ENCODE results near the gene HSF5. TPM values are rescaled to one million over a fixed set of nuclear protein-coding genes. Genes with fewer than 3 reads are reported as not detected.
A peak's percentile ranks its signal among the peaks of the same experiment; 100 is the strongest.

HSF5 gene, protein sequence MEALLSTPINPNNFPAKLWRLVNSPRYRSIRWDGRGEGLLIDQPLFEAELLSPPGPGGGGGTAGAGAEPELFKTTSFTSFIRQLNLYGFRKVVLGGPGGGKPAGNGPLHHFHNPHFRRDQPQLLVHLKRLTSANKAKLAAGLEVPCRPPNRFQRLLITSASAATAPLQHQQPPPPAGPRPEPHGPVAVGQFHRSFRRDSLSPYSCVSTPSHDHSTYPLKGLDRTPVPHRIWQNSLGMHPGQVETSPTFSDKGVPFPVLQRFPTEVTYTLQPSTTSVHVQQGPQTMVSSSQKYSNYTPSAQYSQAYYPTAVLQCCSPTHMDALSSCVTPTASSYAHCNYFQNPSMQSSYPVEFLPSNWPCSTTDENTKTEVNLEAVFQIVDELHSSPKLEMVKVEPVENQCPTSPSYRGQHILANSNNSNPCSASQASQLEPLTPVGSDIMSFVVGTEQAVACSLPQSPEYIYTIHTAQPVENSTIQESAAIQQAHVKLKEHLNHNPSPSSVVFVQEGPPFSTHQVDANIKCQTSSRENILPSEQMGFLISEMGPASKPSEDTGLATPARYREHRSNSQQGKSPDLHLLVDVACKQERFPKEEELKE
- not detected for total RNA-seq
- long read RNA-seq, result 0 reads

GRCh38 chr17:58487589-58488427 is at the start of gene HSF5:
Gene HSF5, minus strand, starts transcription at chr17:58488408. Its CDS starts 134 bp downstream, at chr17:58488274.
- Histone ChIP-seq H3K4me3 (no peak within 1 kb of the TSS), H3K27ac (replicated peaks) (no peak within 1 kb of the TSS), H3K36me3 (peaks cover 55% of the 10 kb centered on the region)

DNA sequence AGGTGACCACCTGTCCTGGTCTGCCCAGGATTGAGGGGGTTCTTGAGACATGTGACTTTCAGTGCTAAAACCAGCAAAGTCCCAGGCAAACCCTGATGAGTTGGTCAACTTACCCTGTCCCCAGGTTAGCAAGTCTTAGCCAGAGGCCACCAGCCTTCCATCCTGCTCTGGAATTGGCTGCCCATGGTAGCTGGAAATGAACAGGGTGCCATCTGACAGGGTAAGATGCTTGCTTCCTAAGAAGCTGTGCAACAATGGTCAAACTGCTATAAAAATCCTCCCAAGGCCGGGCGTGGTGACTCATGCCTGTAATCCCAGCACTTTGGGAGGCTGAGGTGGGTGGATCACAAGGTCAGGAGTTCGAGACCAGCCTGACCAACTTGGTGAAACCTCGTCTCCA is 49.1 kb upstream of the HSF5 start:
- intact Hi-C loops (cut with micrococcal nuclease), result no loop called here
- H3K4me1 ChIP-seq, result peaks cover 77% of the 10 kb centered on the region

More at GRCh38 chr17:58487589-58488427, at the start of gene HSF5:
- DNase-seq, result peak; percentile 27
- intact Hi-C loops (cut with micrococcal nuclease), result no loop called here
- H3K27me3 ChIP-seq (ENCODE audit: low read depth), result no peaks in the 10 kb centered on the region
- no peaks in the 10 kb centered on the region for H3K9me3 ChIP-seq (replicated peaks)
- TF ChIP-seq, protein P1, sequence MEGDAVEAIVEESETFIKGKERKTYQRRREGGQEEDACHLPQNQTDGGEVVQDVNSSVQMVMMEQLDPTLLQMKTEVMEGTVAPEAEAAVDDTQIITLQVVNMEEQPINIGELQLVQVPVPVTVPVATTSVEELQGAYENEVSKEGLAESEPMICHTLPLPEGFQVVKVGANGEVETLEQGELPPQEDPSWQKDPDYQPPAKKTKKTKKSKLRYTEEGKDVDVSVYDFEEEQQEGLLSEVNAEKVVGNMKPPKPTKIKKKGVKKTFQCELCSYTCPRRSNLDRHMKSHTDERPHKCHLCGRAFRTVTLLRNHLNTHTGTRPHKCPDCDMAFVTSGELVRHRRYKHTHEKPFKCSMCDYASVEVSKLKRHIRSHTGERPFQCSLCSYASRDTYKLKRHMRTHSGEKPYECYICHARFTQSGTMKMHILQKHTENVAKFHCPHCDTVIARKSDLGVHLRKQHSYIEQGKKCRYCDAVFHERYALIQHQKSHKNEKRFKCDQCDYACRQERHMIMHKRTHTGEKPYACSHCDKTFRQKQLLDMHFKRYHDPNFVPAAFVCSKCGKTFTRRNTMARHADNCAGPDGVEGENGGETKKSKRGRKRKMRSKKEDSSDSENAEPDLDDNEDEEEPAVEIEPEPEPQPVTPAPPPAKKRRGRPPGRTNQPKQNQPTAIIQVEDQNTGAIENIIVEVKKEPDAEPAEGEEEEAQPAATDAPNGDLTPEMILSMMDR (IDR thresholded peaks at IDR 0.05; ENCODE audit: borderline replicate concordance), result peak; percentile 22
- H3K4me1 ChIP-seq, result no peaks in the 10 kb centered on the region

DNA sequence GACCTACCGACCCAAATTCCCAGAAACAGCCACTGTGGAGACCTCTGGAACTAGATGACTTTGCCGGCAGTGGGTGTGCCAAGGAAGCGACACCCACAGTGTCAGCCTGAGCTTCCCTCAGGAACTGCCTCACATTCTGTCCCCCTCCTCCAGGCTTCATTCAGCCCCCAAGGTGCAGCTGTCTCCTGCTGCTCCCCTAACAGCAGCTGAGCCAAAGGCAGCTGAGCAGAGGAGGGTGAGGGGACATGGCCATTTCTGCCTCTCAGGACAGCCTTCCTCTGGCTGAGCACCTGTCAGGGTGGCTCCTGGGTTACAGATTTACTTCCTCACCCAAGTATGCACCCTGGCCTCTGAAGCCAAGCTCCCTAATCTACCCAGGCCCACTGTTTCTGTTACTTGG is 48.3 kb upstream of the HSF5 start:
- Histone ChIP-seq H3K9me3 (replicated peaks) (no peaks in the 10 kb centered on the region), H3K27ac (replicated peaks) (no peak overlapping the region), H3K4me1 (peaks cover 81% of the 10 kb centered on the region), H3K4me3 (no peak overlapping the region), H3K27me3 (ENCODE audit: low read depth) (no peaks in the 10 kb centered on the region), H3K36me3 (no peaks in the 10 kb centered on the region)
- no peak for DNase-seq
- intact Hi-C loops (cut with micrococcal nuclease), result no loop called here
- TF ChIP-seq, protein P1 (IDR thresholded peaks at IDR 0.05; ENCODE audit: borderline replicate concordance), result no peak

More for the DNA sequence above, 49.1 kb upstream of the HSF5 start:
- H3K27ac ChIP-seq (replicated peaks), result no peak overlapping the region
- no peaks in the 10 kb centered on the region for H3K36me3 ChIP-seq
- H3K27me3 ChIP-seq (ENCODE audit: low read depth), result no peaks in the 10 kb centered on the region
- H3K4me3 ChIP-seq, result no peak overlapping the region
- DNase-seq, result no peak
- TF ChIP-seq, protein P1 (IDR thresholded peaks at IDR 0.05; ENCODE audit: borderline replicate concordance), result no peak
- H3K9me3 ChIP-seq (replicated peaks), result no peaks in the 10 kb centered on the region

- no peak for DNase-seq
- Histone ChIP-seq H3K4me3 (no peak overlapping the region), H3K4me1 (peaks cover 86% of the 10 kb centered on the region), H3K27ac (replicated peaks) (peak overlapping the region; percentile 80), H3K36me3 (no peaks in the 10 kb centered on the region), H3K27me3 (ENCODE audit: low read depth) (no peaks in the 10 kb centered on the region), H3K9me3 (replicated peaks) (no peaks in the 10 kb centered on the region)
- TF ChIP-seq, protein P1 (IDR thresholded peaks at IDR 0.05; ENCODE audit: borderline replicate concordance), result no peak
- intact Hi-C loops (cut with micrococcal nuclease), result no loop called here
Observed at GRCh38 chr17:58535431-58535830, 47.2 kb upstream of the HSF5 start.

- Histone ChIP-seq H3K4me1 (peaks cover 85% of the 10 kb centered on the region), H3K27me3 (ENCODE audit: low read depth) (no peaks in the 10 kb centered on the region), H3K27ac (replicated peaks) (peak overlapping the region; percentile 80), H3K4me3 (no peak overlapping the region), H3K9me3 (replicated peaks) (no peaks in the 10 kb centered on the region), H3K36me3 (no peaks in the 10 kb centered on the region)
- TF ChIP-seq, protein P1 (IDR thresholded peaks at IDR 0.05; ENCODE audit: borderline replicate concordance), result no peak
- intact Hi-C loops (cut with micrococcal nuclease), result no loop called here
- DNase-seq, result peak; percentile 47
Observed at GRCh38 chr17:58534901-58535421, 46.8 kb upstream of the HSF5 start.
